K562 (cell line): ENCODE measurements around the gene GNB5.

Experiments
- CHD1 ChIP-seq: fragments of 200-600 bp; sonication (generic); IDR thresholded peaks from one replicate; pipeline ENCODE4 v1.6.1; 2012; ENCODE audit warnings: mild to moderate bottlenecking, moderate library complexity, low read length, inconsistent platforms
- CTCF ChIP-seq, 3 experiments: IDR thresholded peaks in 2 of 3; conservative IDR thresholded peaks in 1 of 3; 2 replicates each; pipeline ENCODE4 v1.5.1; 2011 to 2012; ENCODE audit warnings: low read length in 3 of 3, mild to moderate bottlenecking in 3 of 3, control low read depth in 2 of 3, improper control_type of control experiment in 1 of 3, inconsistent platforms in 1 of 3, low read depth in 1 of 3, mixed read lengths in 1 of 3, moderate library complexity in 1 of 3; ENCODE audit not compliant: insufficient read depth in 2 of 3
- HMG20A ChIP-seq: fragments of 450-650 bp; formaldehyde crosslinking; conservative IDR thresholded peaks from 2 replicates; pipeline ENCODE4 v1.4.0; 2020; ENCODE audit warnings: mild to moderate bottlenecking, mixed read lengths
- NFATC3 ChIP-seq: fragments of 450-650 bp; IDR thresholded peaks from 2 replicates; pipeline ENCODE4 v1.6.1; 2017; ENCODE audit warnings: mild to moderate bottlenecking
- POLR2AphosphoS2 ChIP-seq: IDR thresholded peaks from 2 replicates; pipeline ENCODE4 v1.6.1; 2012; ENCODE audit warnings: low read length, improper control_type of control experiment
- SMARCA4 ChIP-seq: fragments of 450-650 bp; IDR thresholded peaks from 2 replicates; pipeline ENCODE4 v1.6.1; 2016
- TARDBP ChIP-seq: fragments of 450-650 bp; IDR thresholded peaks from 2 replicates; pipeline ENCODE4 v1.6.1; 2016
- TBL1XR1 ChIP-seq, 2 experiments: IDR thresholded peaks; 2 replicates each; pipeline ENCODE4 v1.6.1; 2012; ENCODE audit warnings: improper control_type of control experiment in 2 of 2, low read length in 2 of 2, mild to moderate bottlenecking in 1 of 2
- TCFL5 ChIP-seq: fragments of 250-450 bp; sonication (Bioruptor Pico); conservative IDR thresholded peaks from 2 replicates; pipeline ENCODE4 v1.6.1; 2021; ENCODE audit warnings: mild to moderate bottlenecking, moderate library complexity, matching md5 sums
- YY1 ChIP-seq, 3 experiments: IDR thresholded peaks; 2 replicates each; pipeline ENCODE4 v1.6.1; 2011; ENCODE audit warnings: low read length in 2 of 3, mild to moderate bottlenecking in 2 of 3, moderate library complexity in 2 of 3, borderline replicate concordance in 1 of 3, control low read depth in 1 of 3, low read depth in 1 of 3; ENCODE audit not compliant: insufficient read depth in 3 of 3, insufficient replicate concordance in 2 of 3, control insufficient read depth in 1 of 3, insufficient read length in 1 of 3; ENCODE audit errors: extremely low read depth in 1 of 3
- ZNF778 ChIP-seq: fragments of 450-650 bp; formaldehyde crosslinking; IDR thresholded peaks from 2 replicates; pipeline ENCODE4 v1.4.0; 2020; ENCODE audit warnings: mild to moderate bottlenecking, moderate library complexity
- TF ChIP-seq, protein P1 (sequence below), 2 experiments: fragments of 450-650 bp; IDR thresholded peaks; 2 replicates each; pipeline ENCODE4 v1.6.1; 2016; ENCODE audit warnings: mild to moderate bottlenecking in 2 of 2, borderline replicate concordance in 1 of 2, low read depth in 1 of 2, moderate library complexity in 1 of 2

GRCh38 chr15:52134502-52135144, 56.6 kb downstream of the GNB5 start:
- TF ChIP-seq TARDBP = no peak
- TF ChIP-seq TCFL5 (CRISPR knock-in tag) = no peak
- no peak for TF ChIP-seq HMG20A
- no peak for TF ChIP-seq TBL1XR1 (IDR thresholded peaks at IDR 0.05; ENCODE audit: low read length in 2 of 2)
- no peak for TF ChIP-seq CHD1
- no peak for TF ChIP-seq YY1 (IDR thresholded peaks at IDR 0.05; ENCODE audit: borderline replicate concordance in 1 of 3, control insufficient read depth in 1 of 3, extremely low read depth in 1 of 3, insufficient read depth in 3 of 3, insufficient read length in 1 of 3, insufficient replicate concordance in 2 of 3, low read depth in 1 of 3, low read length in 2 of 3)
- no peak for TF ChIP-seq CTCF (IDR thresholded peaks at IDR 0.05 in 2 of 3, conservative IDR thresholded peaks at IDR 0.05 in 1 of 3; ENCODE audit: insufficient read depth in 2 of 3, low read depth in 1 of 3, low read length in 3 of 3)
- TF ChIP-seq ZNF778 (CRISPR knock-in tag) = no peak
- TF ChIP-seq NFATC3 = no peak
- no peak for TF ChIP-seq SMARCA4
- TF ChIP-seq POLR2AphosphoS2 = no peak
- TF ChIP-seq, protein P1, sequence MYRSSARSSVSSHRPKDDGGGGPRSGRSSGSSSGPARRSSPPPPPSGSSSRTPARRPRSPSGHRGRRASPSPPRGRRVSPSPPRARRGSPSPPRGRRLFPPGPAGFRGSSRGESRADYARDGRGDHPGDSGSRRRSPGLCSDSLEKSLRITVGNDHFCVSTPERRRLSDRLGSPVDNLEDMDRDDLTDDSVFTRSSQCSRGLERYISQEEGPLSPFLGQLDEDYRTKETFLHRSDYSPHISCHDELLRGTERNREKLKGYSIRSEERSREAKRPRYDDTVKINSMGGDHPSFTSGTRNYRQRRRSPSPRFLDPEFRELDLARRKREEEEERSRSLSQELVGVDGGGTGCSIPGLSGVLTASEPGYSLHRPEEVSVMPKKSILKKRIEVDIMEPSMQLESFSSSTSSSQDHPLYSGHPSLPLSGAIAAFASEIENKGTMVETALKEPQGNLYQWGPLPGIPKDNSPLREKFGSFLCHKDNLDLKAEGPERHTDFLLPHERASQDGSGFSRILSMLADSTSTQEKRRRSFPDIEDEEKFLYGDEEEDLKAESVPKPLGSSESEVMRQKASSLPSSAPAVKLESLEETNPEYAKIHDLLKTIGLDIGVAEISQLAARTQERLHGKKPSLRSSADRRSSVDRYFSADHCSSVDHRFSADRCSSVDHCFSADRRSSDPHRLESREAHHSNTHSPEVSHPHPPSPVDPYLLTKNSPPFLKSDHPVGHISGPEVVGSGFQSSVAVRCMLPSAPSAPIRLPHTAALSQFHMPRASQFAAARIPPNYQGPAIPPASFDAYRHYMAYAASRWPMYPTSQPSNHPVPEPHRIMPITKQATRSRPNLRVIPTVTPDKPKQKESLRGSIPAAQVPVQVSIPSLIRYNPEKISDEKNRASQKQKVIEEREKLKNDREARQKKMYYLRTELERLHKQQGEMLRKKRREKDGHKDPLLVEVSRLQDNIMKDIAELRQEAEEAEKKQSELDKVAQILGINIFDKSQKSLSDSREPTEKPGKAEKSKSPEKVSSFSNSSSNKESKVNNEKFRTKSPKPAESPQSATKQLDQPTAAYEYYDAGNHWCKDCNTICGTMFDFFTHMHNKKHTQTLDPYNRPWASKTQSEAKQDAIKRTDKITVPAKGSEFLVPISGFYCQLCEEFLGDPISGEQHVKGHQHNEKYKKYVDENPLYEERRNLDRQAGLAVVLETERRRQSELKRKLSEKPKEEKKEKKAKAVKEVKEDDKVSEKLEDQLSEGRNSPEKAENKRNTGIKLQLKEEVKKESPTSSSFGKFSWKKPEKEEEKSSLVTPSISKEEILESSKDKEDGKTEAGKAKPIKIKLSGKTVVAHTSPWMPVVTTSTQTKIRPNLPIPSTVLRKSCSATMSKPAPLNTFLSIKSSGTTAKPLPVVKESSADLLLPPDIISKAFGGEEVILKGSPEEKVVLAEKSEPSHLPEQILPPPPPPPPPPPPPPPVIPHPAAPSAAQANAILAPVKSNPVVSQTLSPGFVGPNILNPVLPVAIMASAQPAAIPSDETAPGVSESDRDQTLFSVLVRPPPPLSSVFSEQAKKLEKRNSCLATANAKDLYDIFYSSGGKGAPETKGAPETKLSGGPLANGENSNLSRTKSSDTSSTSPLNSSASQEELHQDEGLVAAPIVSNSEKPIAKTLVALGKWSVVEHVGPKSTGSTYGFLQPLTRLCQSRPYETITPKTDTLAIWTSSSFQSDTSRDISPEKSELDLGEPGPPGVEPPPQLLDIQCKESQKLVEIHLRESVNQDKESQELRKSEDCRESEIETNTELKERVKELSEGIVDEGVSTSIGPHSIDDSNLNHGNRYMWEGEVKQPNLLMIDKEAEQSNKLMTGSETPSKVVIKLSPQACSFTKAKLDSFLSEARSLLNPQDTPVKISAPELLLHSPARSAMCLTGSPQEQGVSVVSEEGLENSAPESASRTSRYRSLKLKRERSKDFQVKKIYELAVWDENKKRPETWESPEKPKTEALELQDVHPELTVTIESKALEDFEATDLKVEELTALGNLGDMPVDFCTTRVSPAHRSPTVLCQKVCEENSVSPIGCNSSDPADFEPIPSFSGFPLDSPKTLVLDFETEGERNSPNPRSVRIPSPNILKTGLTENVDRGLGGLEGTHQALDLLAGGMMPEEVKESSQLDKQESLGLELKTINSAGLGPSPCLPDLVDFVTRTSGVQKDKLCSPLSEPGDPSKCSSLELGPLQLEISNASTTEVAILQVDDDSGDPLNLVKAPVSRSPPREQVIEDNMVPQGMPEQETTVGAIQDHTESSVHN (IDR thresholded peaks at IDR 0.05; ENCODE audit: borderline replicate concordance in 1 of 2, low read depth in 1 of 2) = no peak
